ACC112 (cell line): ENCODE data around the gene MBD3L2B.
"Not testable (repeated sequence)": the region's sequence is repeated elsewhere in the genome, so short reads cannot be mapped to it uniquely, and the experiment has no call there.

ENCODE experiments used
- H2AFZ ChIP-seq: fragments of 200-600 bp; sonication (generic); one replicate; pipeline ENCODE4 v1.6.0; 2017; ENCODE audit warnings: antibody characterized with exemption, low read length; ENCODE audit not compliant: unreplicated experiment
- H3K27ac ChIP-seq: fragments of 200-600 bp; sonication (generic); 2 replicates; pipeline ENCODE4 v1.5.1; 2014; ENCODE audit warnings: low read depth, mild to moderate bottlenecking, antibody characterized with exemption, low read length, moderate library complexity
- H3K27me3 ChIP-seq: fragments of 200-600 bp; sonication (generic); 2 replicates; pipeline ENCODE4 v1.6.1; 2014; ENCODE audit warnings: mild to moderate bottlenecking, antibody characterized with exemption, low read length, moderate library complexity, mixed read lengths; ENCODE audit not compliant: insufficient read depth
- H3K36me3 ChIP-seq: fragments of 200-600 bp; sonication (generic); 2 replicates; pipeline ENCODE4 v1.6.1; 2016; ENCODE audit warnings: mild to moderate bottlenecking, antibody characterized with exemption, low read length, moderate library complexity, mixed read lengths; ENCODE audit not compliant: insufficient read depth
- H3K4me1 ChIP-seq: fragments of 200-600 bp; sonication (generic); one replicate; pipeline ENCODE4 v1.6.1; 2016; ENCODE audit warnings: low read length, mixed read lengths; ENCODE audit not compliant: insufficient read depth, unreplicated experiment, control insufficient read depth
- H3K4me3 ChIP-seq: fragments of 200-600 bp; sonication (generic); 2 replicates; pipeline ENCODE4 v1.5.1; 2014; ENCODE audit warnings: mild to moderate bottlenecking, low read depth, low read length
- H3K79me2 ChIP-seq: fragments of 200-600 bp; sonication (generic); one replicate; pipeline ENCODE4 v1.6.0; 2016; ENCODE audit warnings: low read length; ENCODE audit not compliant: control insufficient read depth, unreplicated experiment, insufficient read depth

The MBD3L2B gene

DNA sequence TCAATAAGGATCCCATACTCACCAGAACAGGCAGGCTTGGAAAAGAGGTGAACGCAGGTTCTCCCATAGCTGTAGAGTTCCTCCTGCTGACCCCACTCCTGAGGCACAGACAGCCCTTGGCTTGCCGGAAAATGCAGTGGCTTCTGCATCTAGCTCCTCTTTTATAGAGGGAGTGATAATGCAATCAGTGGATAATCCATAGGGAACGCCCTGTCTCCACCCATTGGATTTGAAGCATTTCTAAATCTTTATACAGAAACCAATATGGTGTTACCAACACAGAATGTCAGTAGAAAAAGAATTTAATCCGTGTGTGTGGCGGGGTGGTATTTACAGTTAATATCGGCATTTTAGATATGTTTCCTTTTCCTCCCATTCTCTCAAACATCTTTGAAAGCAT, at the start of gene MBD3L2B:
Gene MBD3L2B (minus strand): TSS at position 101 of the 400 bp plus-strand sequence. CDS start 34 bp downstream, at position 67.
- H3K27ac ChIP-seq, H3K36me3 ChIP-seq, H3K4me1 ChIP-seq, H3K4me3 ChIP-seq, H3K27me3 ChIP-seq, H2AFZ ChIP-seq, H3K79me2 ChIP-seq: not testable (repeated sequence)

GRCh38 chr19:7069904-7070226, 48.6 kb upstream of the MBD3L2B start:
- peaks cover 10% of the 10 kb centered on the region for H3K79me2 ChIP-seq
- H3K27ac ChIP-seq, result peak overlapping the region; percentile 29; the same call in 1 of the 2 replicates
- peak overlapping the region; percentile 84 for H3K4me3 ChIP-seq
- H2AFZ ChIP-seq, result peak overlapping the region; percentile 78
- H3K36me3 ChIP-seq, result peaks cover 16% of the 10 kb centered on the region
- H3K4me1 ChIP-seq, result peaks cover 6% of the 10 kb centered on the region
- H3K27me3 ChIP-seq, result no peaks in the 10 kb centered on the region

- Histone ChIP-seq H3K36me3 (peaks cover 14% of the 10 kb centered on the region), H3K4me1 (peaks cover 6% of the 10 kb centered on the region), H3K27ac (peak within 1 kb of the TSS; percentile 29; the same call in 1 of the 2 replicates), H2AFZ (peak within 1 kb of the TSS; percentile 78), H3K4me3 (peak within 1 kb of the TSS; percentile 84), H3K27me3 (no peaks in the 10 kb centered on the region), H3K79me2 (peaks cover 10% of the 10 kb centered on the region)
Measured at GRCh38 chr19:7069042-7069903, 48.0 kb upstream of the MBD3L2B start, which contains the start of gene ZNF557. Gene ZNF557, plus strand, starts transcription at chr19:7069703. Its CDS starts 5,372 bp downstream, at chr19:7075075.

DNA sequence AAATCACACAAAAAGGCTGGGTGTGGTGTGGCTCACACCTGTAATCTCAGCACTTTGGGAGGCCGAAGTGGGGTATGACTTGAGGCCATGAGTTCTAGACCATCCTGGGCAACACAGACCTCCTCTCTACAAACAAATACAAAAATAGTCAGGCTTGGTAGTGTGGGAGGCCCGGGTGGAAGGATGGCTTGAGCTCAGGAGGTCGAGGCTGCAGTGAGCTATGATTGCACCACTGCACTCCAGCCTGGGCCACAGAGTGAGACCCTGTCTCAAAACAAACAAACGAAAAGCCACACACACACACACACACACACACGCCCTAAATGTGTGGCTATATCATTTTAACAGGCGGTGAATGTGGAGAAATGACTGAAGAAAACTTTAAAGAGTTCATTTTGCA, 47.4 kb upstream of the MBD3L2B start:
- Histone ChIP-seq H3K27ac (no peak overlapping the region), H3K27me3 (no peaks in the 10 kb centered on the region), H3K4me1 (peaks cover 6% of the 10 kb centered on the region), H3K36me3 (peaks cover 11% of the 10 kb centered on the region), H3K4me3 (peak overlapping the region; percentile 49; the same call in 1 of the 2 replicates), H2AFZ (no peak overlapping the region), H3K79me2 (peaks cover 10% of the 10 kb centered on the region)

- Histone ChIP-seq H3K36me3 (peaks cover 4% of the 10 kb centered on the region), H2AFZ (no peak overlapping the region)
Measured at GRCh38 chr19:7067716-7068115, 46.5 kb upstream of the MBD3L2B start.

DNA sequence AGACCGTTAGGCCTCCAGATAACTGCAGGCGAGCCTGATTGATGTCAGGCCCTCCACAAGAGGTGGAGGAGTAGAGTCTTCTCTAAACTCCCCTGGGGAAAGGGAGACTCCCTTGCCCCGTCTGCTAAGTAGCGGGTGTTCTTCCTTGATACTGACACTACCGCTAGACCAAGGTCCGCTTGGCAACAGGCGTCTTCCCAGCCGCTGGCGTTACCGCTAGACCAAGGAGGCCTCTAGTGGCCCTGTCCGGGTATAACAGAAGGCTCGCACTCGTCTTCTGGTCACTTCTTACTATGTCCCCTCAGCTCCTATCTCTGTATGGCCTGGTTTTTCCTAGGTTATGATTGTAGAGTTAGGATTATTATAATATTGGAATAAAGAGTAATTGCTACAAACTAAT, 45.9 kb upstream of the MBD3L2B start:
- not testable (repeated sequence) for H3K27me3 ChIP-seq, H3K36me3 ChIP-seq, H3K4me1 ChIP-seq, H3K27ac ChIP-seq, H2AFZ ChIP-seq, H3K4me3 ChIP-seq, H3K79me2 ChIP-seq

More at GRCh38 chr19:7067716-7068115, 46.5 kb upstream of the MBD3L2B start:
- no peaks in the 10 kb centered on the region for H3K27me3 ChIP-seq
- H3K27ac ChIP-seq, result no peak overlapping the region
- H3K4me1 ChIP-seq, result peaks cover 6% of the 10 kb centered on the region
- no peak overlapping the region for H3K4me3 ChIP-seq
- H3K79me2 ChIP-seq, result peaks cover 10% of the 10 kb centered on the region

DNA sequence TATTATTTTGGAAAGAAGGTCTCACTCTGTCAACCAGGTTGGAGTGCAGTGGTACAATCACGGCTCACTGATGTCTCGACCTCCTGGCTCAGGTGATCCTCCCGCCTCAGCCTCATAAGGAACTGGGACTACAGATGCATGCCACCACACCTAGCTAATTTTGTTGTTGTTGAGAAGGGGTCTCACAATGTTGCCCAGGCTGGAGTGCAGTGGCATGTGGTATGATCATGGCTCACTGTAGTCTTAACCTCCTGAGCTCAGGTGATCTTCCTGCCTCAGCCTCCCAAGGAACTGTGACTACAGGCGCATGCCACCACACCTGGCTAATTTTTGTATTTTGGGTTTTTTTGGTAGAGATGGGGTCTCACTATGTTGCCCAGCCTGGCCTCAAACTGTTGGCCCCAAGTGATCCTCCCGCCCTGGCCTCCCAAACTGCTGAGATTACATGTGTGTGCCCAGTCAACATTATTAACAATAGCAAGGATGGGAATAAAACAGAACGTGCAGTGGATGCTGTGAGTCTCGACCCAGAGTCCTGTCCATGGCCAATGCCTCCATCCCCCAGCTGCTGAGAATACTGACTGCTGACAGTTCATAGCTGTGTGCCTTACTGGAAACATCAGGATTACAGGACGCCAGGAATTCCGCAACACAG, 42.7 kb upstream of the MBD3L2B start:
- Histone ChIP-seq H3K27me3 (no peaks in the 10 kb centered on the region), H3K27ac (no peak overlapping the region), H3K4me1 (no peaks in the 10 kb centered on the region), H3K79me2 (no peaks in the 10 kb centered on the region), H2AFZ (no peak overlapping the region), H3K36me3 (no peaks in the 10 kb centered on the region), H3K4me3 (no peak overlapping the region)

DNA sequence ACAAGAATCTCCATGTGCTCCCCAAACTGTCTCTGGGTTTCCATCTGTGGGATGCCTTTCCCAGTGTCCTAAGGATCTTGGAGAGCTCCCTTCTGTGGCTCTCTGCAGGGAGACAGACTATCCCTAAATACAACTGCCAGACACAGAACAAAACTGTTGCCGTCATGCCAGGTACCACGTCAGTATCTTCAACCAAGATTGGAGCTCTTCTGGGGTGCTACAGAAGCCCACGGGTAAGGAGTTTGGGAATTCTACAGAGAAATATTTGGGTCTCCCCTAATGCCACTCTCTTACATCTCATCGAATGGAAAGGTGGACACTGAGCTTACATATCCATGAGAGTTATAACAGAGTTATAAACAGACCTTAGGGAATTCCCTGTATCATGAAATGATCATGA, 42.1 kb upstream of the MBD3L2B start:
- Histone ChIP-seq H2AFZ (no peak overlapping the region), H3K4me1 (no peaks in the 10 kb centered on the region), H3K79me2 (no peaks in the 10 kb centered on the region), H3K4me3 (no peak overlapping the region), H3K36me3 (no peaks in the 10 kb centered on the region), H3K27ac (no peak overlapping the region), H3K27me3 (no peaks in the 10 kb centered on the region)

DNA sequence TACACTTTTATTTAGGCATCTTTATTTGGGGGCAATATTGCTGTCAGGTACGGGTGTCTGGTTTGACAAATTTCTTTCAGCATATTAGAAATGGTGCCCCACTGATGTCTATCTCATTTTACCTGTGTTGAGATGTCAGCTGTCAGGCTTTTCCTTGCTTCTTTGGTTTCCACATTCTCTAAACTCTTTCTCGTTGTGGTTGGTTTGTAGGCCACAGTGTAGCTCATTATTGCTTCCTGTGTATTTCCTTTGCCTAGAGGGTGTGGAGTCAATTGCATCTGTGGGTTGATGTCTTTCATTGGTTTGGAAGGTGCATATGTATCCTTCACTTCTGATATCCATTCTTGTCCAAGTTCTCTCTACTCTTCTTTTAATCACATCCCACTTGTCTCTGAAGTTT, 38.7 kb upstream of the MBD3L2B start:
- H3K36me3 ChIP-seq, H3K79me2 ChIP-seq, H3K27me3 ChIP-seq, H3K4me1 ChIP-seq, H2AFZ ChIP-seq, H3K27ac ChIP-seq, H3K4me3 ChIP-seq: not testable (repeated sequence)

DNA sequence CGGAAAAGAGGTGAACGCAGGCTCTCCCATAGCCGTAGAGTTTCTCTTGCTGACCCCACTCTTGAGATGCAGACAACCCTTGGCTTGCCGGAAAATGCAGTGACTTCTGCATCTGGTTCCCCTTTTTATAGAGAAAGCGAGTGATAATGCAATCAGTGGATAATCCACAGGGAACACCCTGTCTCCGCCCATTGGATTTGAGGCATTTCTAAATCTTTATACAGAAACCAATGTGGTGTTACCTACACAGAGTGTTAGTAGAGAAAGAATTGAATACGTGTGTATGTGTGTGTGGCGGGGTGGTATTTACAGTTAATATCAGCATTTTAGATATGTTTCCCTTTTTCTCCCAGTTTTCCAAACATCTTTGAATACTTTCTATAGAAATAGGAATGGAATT, 37.3 kb upstream of the MBD3L2B start, which contains the start of gene MBD3L3:
Gene MBD3L3 (minus strand): TSS at position 101 of the 400 bp plus-strand sequence. CDS start 71 bp downstream, at position 30.
- not testable (repeated sequence) for H3K4me3 ChIP-seq, H3K27me3 ChIP-seq

DNA sequence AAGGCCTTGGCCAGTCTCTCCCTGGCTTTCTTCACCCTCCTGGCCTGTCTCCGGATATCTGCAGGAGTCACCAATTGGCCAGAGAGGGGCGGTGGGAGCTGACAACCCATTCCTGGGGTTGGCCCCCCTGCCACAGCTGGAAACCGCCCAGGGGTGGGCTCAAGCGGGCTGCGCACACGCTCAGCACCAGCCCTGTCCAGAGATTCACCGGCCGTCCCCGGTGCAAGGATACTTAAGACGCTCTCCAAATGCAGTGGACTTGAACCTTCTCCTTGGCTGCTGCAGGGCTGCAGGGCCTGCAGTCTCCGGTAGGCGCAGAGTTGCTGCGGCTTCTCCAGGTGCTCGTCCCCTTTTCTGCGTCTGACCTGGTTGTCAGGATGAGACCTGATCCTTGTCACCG, 35.1 kb upstream of the MBD3L2B start:
- not testable (repeated sequence) for H3K4me3 ChIP-seq, H2AFZ ChIP-seq, H3K36me3 ChIP-seq, H3K27me3 ChIP-seq, H3K27ac ChIP-seq, H3K4me1 ChIP-seq, H3K79me2 ChIP-seq

More for the DNA sequence above, 37.3 kb upstream of the MBD3L2B start, which contains the start of gene MBD3L3:
- not testable (repeated sequence) for H3K4me1 ChIP-seq, H2AFZ ChIP-seq, H3K36me3 ChIP-seq, H3K27ac ChIP-seq, H3K79me2 ChIP-seq
